ENCODE results near the gene NACC2.

The NACC2 gene

DNA sequence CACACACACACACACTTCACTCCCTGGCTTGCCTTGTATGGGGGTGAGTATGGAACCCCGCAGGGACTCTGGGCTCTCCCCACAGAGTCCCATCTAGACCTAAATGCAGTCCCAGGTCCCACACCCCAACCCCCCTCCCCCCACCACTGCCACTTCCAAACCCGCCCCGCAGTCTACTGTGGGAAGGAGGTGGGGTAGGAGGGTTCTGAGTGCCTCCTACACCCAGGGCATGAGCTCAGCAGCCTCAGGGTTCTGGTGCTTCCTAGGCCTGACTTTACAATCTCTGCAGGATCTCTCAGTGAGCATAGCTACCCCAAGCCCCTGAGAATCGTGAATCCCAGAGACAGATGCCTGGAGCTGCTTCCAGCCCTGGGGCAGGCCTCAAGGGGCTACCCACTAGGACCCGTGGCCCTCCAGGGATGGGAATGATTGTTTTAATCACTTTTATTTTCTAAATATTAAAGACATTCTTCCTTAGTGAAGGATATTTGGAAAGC is 1.5 kb upstream of the NACC2 start:
- TF ChIP-seq, protein P1, sequence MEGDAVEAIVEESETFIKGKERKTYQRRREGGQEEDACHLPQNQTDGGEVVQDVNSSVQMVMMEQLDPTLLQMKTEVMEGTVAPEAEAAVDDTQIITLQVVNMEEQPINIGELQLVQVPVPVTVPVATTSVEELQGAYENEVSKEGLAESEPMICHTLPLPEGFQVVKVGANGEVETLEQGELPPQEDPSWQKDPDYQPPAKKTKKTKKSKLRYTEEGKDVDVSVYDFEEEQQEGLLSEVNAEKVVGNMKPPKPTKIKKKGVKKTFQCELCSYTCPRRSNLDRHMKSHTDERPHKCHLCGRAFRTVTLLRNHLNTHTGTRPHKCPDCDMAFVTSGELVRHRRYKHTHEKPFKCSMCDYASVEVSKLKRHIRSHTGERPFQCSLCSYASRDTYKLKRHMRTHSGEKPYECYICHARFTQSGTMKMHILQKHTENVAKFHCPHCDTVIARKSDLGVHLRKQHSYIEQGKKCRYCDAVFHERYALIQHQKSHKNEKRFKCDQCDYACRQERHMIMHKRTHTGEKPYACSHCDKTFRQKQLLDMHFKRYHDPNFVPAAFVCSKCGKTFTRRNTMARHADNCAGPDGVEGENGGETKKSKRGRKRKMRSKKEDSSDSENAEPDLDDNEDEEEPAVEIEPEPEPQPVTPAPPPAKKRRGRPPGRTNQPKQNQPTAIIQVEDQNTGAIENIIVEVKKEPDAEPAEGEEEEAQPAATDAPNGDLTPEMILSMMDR (conservative IDR thresholded peaks at IDR 0.05; ENCODE audit: low read depth, low read length) = no peak
- no peak overlapping the region for H3K27ac ChIP-seq
- no peaks in the 10 kb centered on the region for H4K20me1 ChIP-seq (ENCODE audit: insufficient read depth)
- H3K4me1 ChIP-seq (ENCODE audit: low read depth, poor library complexity, severe bottlenecking) = no peaks in the 10 kb centered on the region
- no peaks in the 10 kb centered on the region for H3K36me3 ChIP-seq (ENCODE audit: insufficient read depth)
- peaks cover 75% of the 10 kb centered on the region for H3K27me3 ChIP-seq (ENCODE audit: insufficient read depth, low read depth)
- H3K4me3 ChIP-seq (IDR thresholded peaks at IDR 0.05; ENCODE audit: insufficient read depth, low read depth, low read length) = no peak overlapping the region
- H3K79me2 ChIP-seq (ENCODE audit: insufficient read depth, low read depth) = no peaks in the 10 kb centered on the region
- H3K9ac ChIP-seq = no peak overlapping the region
- no peak overlapping the region for H2AFZ ChIP-seq (ENCODE audit: low read depth)
- no peak overlapping the region for H3K4me2 ChIP-seq

DNA sequence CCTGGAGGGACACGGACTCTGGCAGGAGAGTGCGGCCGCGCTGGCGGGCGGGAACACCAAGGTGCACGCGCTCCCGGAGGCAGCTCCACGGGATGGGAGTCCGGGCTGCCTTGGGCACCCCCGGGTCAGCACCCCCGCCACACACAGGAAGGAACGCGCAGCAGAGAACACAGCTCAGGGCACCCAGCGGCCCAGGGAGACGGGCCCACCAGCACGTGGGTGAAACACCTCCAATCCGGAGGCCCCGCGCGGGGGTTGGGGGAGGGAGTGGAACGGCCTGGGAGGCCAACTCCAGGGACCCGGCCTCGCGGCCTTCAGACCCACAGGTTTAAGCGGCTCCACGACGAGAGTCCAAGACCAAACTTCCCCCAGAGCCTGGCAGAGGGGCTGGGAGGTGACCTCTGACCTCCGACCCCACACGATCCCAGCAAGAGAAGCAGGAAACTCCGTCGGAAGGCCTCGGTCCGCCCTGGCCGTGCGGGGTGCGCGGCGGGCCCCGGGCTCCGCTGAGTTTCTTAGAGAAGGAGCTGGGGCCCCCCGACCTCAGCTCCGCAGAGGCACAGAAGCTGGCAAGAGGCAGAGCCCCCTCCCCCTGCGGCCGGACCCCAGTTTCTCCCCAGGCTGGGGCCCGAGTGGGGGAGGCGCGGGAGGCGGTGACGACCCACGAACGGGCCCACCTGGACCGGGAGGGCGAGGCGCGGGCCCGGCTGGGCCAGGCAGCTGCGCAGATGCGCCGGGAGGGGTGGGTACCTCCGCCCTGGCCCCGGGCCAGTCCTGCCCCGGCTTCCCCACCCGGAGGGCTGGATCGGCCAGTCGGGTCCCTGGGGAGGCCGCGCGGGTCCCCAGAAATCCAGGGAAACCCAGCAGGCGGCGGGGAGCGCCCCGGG is 851 bp downstream of the NACC2 start:
- Histone ChIP-seq H2AFZ (ENCODE audit: low read depth) (no peak overlapping the region), H3K4me3 (IDR thresholded peaks at IDR 0.05; ENCODE audit: insufficient read depth, low read depth, low read length) (no peak overlapping the region)

DNA sequence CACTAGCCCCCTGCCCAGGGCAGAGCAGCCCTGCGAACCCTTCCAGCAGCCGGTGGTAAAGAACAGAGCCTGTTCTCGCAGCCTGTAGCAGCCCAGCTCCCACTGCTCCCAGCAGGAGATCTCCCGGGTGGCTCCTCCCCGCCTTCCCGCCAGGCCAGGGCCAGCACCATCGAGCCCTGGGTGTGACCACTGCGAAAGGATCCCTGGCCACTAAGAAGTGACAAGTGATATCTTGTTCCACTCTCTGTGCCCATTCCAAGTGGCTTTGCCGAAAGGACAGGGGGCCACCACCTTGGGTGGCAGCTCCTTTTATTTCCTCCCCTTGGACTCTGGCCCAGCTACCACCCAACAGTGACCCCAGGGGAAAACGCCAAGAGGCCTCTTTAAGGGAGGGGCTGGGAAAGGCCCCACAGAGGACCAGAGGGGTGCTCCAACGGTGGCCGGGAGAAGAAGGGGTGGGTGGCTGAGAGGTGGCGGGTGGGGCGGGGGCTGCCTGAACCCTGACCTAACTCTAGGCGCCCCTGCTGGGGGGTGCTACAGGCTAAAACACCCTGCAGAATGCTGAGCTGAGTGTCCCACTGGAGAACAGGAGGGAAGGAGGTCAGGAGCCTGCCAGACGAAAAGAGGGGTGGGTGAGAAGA is 1.6 kb downstream of the NACC2 start:
- Histone ChIP-seq H3K4me2 (no peak overlapping the region), H3K9ac (no peak overlapping the region), H4K20me1 (ENCODE audit: insufficient read depth) (no peaks in the 10 kb centered on the region), H3K4me3 (IDR thresholded peaks at IDR 0.05; ENCODE audit: insufficient read depth, low read depth, low read length) (no peak overlapping the region), H2AFZ (ENCODE audit: low read depth) (no peak overlapping the region), H3K79me2 (ENCODE audit: insufficient read depth, low read depth) (no peaks in the 10 kb centered on the region), H3K4me1 (ENCODE audit: low read depth, poor library complexity, severe bottlenecking) (no peaks in the 10 kb centered on the region), H3K27me3 (ENCODE audit: insufficient read depth, low read depth) (peaks cover 84% of the 10 kb centered on the region), H3K27ac (no peak overlapping the region), H3K36me3 (ENCODE audit: insufficient read depth) (no peaks in the 10 kb centered on the region)
- TF ChIP-seq, protein P1 (conservative IDR thresholded peaks at IDR 0.05; ENCODE audit: low read depth, low read length) = no peak

More for the DNA sequence above, 851 bp downstream of the NACC2 start:
- no peaks in the 10 kb centered on the region for H3K4me1 ChIP-seq (ENCODE audit: low read depth, poor library complexity, severe bottlenecking)
- no peaks in the 10 kb centered on the region for H3K36me3 ChIP-seq (ENCODE audit: insufficient read depth)
- no peak overlapping the region for H3K4me2 ChIP-seq
- H3K9ac ChIP-seq = no peak overlapping the region
- TF ChIP-seq, protein P1 (conservative IDR thresholded peaks at IDR 0.05; ENCODE audit: low read depth, low read length) = no peak
- H3K27me3 ChIP-seq (ENCODE audit: insufficient read depth, low read depth) = peaks cover 84% of the 10 kb centered on the region
- H3K79me2 ChIP-seq (ENCODE audit: insufficient read depth, low read depth) = no peaks in the 10 kb centered on the region
- no peak overlapping the region for H3K27ac ChIP-seq
- H4K20me1 ChIP-seq (ENCODE audit: insufficient read depth) = no peaks in the 10 kb centered on the region

DNA sequence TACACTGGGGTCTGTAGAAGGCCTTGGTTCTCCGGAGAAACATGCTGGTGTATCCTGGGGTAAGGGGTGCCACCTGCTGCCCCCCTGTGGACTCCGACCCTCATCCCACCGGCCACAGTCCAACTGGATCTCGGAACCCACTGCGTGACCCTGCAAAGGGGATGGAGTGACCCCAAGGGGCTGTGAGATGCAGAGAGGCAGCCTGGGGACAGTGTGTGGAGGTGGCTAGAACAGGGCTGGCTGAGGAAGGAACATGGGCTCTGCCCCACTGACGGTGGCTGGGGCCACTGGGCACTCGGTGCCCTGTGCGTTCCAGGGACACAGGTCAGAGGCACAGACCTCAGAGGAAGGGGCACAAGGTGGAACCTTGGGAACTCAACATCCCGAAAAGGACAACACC is 2.3 kb downstream of the NACC2 start:
- no peak overlapping the region for H2AFZ ChIP-seq (ENCODE audit: low read depth)
- H3K27ac ChIP-seq = no peak overlapping the region
- no peaks in the 10 kb centered on the region for H4K20me1 ChIP-seq (ENCODE audit: insufficient read depth)
- H3K36me3 ChIP-seq (ENCODE audit: insufficient read depth) = no peaks in the 10 kb centered on the region
- H3K4me2 ChIP-seq = no peak overlapping the region
- TF ChIP-seq, protein P1 (conservative IDR thresholded peaks at IDR 0.05; ENCODE audit: low read depth, low read length) = no peak
- no peak overlapping the region for H3K4me3 ChIP-seq (IDR thresholded peaks at IDR 0.05; ENCODE audit: insufficient read depth, low read depth, low read length)
- H3K9ac ChIP-seq = no peak overlapping the region
- H3K79me2 ChIP-seq (ENCODE audit: insufficient read depth, low read depth) = no peaks in the 10 kb centered on the region
- no peaks in the 10 kb centered on the region for H3K4me1 ChIP-seq (ENCODE audit: low read depth, poor library complexity, severe bottlenecking)
- peaks cover 87% of the 10 kb centered on the region for H3K27me3 ChIP-seq (ENCODE audit: insufficient read depth, low read depth)

Measured in KMS-11 (cell line).